LNCaP clone FGC (cell line): ENCODE results near the gene MPPED2.

ENCODE experiments used
- DNase-seq: peaks from one replicate; pipeline ENCODE4 v3.0.0-alpha.2; 2011; ENCODE audit warnings: low read depth
- H3K4me3 ChIP-seq: 2 replicates; pipeline ENCODE4 v1.5.1; 2011; ENCODE audit warnings: mild to moderate bottlenecking, low read depth, low read length, control low read depth
- TF ChIP-seq, protein P1 (sequence below): IDR thresholded peaks from 2 replicates; pipeline ENCODE4 v1.5.1; 2012; ENCODE audit warnings: mild to moderate bottlenecking; ENCODE audit not compliant: control insufficient read depth, insufficient read depth; ENCODE audit errors: extremely low read depth

MPPED2 gene

DNA sequence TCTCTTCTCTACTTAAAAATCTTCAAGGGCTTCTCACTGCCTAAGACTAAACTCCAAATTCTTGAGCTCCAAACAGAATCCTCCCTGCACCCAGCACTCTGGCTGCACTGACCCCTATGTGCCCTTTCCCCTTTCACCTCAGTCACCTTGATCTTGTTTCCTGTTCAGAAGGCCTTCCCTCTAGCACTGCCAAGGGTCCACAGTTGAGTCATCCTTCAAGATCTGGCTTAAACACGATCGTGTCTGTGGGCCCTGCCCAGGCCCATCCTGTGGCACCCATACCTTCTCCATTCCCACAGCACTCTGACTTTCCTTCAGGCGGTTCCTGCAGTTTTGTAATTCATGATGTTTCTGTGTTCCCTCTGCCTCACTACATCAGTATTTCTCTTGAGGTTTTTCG, 134.0 kb downstream of the MPPED2 start:
- TF ChIP-seq, protein P1, sequence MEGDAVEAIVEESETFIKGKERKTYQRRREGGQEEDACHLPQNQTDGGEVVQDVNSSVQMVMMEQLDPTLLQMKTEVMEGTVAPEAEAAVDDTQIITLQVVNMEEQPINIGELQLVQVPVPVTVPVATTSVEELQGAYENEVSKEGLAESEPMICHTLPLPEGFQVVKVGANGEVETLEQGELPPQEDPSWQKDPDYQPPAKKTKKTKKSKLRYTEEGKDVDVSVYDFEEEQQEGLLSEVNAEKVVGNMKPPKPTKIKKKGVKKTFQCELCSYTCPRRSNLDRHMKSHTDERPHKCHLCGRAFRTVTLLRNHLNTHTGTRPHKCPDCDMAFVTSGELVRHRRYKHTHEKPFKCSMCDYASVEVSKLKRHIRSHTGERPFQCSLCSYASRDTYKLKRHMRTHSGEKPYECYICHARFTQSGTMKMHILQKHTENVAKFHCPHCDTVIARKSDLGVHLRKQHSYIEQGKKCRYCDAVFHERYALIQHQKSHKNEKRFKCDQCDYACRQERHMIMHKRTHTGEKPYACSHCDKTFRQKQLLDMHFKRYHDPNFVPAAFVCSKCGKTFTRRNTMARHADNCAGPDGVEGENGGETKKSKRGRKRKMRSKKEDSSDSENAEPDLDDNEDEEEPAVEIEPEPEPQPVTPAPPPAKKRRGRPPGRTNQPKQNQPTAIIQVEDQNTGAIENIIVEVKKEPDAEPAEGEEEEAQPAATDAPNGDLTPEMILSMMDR = no peak
- no peak for DNase-seq
- no peak overlapping the region for H3K4me3 ChIP-seq

DNA sequence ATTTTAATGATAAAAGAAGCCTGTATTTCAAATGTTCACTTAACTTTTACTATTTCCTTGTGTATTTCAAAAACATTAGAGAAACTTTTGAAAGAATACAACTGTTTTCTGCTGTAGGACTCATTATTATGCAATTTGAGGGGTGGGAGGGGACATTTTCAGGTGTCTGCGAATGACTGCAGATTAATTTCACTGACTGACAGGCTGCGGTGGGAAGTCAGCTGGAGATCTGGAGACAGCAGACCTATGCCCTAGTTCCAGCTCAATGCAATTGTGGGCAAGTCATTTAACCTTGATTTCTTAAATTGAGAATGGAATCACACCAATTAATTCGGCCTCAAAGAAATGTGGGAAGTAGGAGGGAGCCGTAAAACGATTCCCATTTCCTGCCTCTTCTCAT, 134.5 kb downstream of the MPPED2 start:
- no peak overlapping the region for H3K4me3 ChIP-seq
- TF ChIP-seq, protein P1 = no peak
- DNase-seq = no peak

DNA sequence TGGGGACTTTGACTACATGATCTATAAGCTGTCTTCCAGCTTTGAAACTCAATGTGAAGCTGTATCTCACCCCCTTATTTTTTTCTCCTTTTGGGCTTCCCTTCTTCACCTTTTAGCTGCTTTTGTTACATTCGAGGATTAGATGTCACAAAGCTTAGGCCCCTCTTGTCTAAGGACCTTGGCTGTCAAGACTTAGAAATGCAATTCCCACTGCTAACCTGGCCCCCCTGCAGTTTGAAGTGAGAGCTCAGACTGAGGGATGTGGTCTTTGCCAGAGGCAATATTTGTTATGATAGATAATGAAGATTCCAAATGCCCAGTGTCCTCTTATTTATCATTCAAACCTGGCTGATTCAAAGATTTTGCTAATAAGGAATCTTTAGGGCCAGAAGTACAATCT, 135.0 kb downstream of the MPPED2 start:
- no peak for DNase-seq
- no peak overlapping the region for H3K4me3 ChIP-seq
- TF ChIP-seq, protein P1 = no peak

DNA sequence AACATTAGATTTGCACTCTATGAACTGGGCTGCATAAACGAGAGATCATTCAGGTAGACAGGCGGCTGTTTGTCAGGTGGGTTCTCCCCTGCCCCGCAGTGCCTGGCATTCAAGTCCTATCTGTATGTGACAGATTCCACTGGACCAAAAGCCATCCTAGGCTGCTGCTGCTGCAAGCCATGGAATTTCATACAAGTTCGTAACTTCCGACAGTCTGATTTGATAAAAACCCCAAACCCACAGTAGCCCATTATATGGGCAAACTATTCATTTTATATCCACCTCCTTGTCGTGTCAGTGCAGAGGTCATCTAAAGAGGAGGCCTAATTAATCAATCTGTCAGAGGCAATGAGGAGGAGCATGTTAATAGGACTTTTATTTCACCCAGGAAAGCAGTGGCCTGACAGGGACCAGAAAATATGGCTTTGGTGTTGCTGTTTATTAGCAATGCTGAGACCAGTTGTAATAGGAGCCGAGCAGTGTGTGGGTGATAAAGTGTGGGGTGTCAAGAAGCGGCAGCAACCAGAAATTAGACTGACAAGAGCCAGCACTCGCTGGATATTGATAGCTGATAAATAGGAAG, 139.0 kb downstream of the MPPED2 start:
- no peak overlapping the region for H3K4me3 ChIP-seq
- TF ChIP-seq, protein P1 = no peak
- DNase-seq = no peak

DNA sequence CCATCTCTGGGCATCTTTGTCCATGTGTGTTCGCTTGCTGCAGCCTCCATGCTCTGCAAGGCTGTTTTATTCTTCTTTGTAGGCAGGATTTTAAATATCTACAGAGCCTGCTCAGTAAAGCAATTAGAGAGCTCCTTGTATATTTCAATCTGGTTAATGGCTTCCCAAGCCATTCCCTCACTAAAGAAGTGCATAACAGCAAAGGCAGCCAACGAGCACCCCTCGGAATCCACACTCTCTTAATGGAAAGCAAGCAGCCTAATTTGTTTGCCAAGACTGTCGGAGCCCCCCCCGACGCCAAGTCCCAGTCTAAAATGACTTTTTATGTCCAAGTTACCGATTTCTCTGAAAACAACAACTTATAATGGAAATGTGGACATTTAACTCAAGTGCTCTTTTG, 139.6 kb downstream of the MPPED2 start:
- H3K4me3 ChIP-seq = no peak overlapping the region
- no peak for DNase-seq
- TF ChIP-seq, protein P1 = no peak

DNA sequence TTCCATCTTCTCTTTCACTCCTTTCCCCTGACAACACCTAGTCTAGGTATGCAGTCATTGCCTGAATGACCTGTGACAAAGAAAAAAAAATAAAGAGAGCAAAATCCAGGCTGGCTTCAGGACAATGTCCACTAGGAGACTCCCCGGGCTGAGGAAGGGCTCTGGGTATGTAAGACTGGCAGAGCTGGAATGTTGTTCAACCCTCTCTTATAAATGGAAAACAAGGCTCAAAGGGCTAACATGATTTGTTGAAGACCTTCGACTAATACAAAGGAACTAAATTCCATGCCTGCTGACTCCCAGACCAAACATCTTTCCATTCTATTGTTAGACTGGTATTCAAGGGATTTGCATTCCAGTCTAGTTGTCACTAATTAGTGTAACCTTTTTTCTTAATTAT, 141.1 kb downstream of the MPPED2 start:
- no peak for DNase-seq
- TF ChIP-seq, protein P1 = no peak
- no peak overlapping the region for H3K4me3 ChIP-seq

DNA sequence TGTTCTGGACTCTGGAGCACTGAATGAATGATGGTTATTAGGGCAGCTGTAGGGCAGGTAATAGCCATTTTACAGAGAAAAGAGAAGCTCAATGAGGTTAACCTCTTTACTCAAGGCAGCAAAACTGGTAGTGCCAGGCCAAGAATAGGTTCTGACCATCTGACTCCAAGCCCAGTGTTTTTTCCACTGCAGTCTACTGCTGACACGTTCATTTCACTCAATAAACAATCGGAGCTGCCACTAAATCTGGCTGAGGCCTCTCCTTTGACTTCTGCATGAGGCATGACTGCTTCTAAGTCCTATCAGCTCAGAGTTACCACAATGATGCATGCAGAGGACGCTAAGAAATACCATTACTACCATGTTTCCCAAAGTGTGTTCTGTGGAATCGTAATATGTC, 145.6 kb downstream of the MPPED2 start:
- no peak for DNase-seq
- no peak overlapping the region for H3K4me3 ChIP-seq
- TF ChIP-seq, protein P1 = no peak
